Small intestine (tissue), 16 donors: ENCODE measurements around the gene LRP8. TPM values are rescaled to one million over a fixed set of nuclear protein-coding genes. Genes with fewer than 3 reads are reported as not detected.

Experiments
- DNase-seq, 2 donors: peaks; one replicate each; pipeline versions ENCODE4 v3.0.0 to v3.0.0-alpha.2; 2013
- FAIRE-seq: peaks from 2 replicates; lab custom pipeline; 2012; peaks lifted over from hg19 to GRCh38; lab: Jason Lieb, UNC
- H3K27ac ChIP-seq, 3 donors: one replicate each; pipeline ENCODE4 v1.5.1; 2013; ENCODE audit warnings: low read length in 2 of 3, mild to moderate bottlenecking in 2 of 3, control low read depth in 1 of 3, inconsistent platforms in 1 of 3, low read depth in 1 of 3, moderate library complexity in 1 of 3
- H3K27me3 ChIP-seq, 3 donors: one replicate each; pipeline ENCODE4 v1.6.1; 2013; ENCODE audit warnings: low read length in 3 of 3, inconsistent platforms in 1 of 3; ENCODE audit not compliant: control insufficient read depth in 3 of 3, insufficient read depth in 3 of 3
- H3K36me3 ChIP-seq, 3 donors: one replicate each; pipeline ENCODE4 v1.6.1; 2013; ENCODE audit warnings: low read length in 3 of 3, inconsistent platforms in 1 of 3, low read depth in 1 of 3, mild to moderate bottlenecking in 1 of 3, moderate library complexity in 1 of 3; ENCODE audit not compliant: control insufficient read depth in 3 of 3, insufficient read depth in 2 of 3
- H3K4me1 ChIP-seq, 3 donors: one replicate each; pipeline ENCODE4 v1.6.1; 2013; ENCODE audit warnings: low read length in 2 of 3, inconsistent platforms in 1 of 3, low read depth in 1 of 3, mild to moderate bottlenecking in 1 of 3, moderate library complexity in 1 of 3; ENCODE audit not compliant: control insufficient read depth in 3 of 3, insufficient read depth in 2 of 3
- H3K4me3 ChIP-seq, 3 donors: one replicate each; pipeline ENCODE4 v1.5.1; 2013; ENCODE audit warnings: low read length in 3 of 3, control low read depth in 1 of 3, inconsistent platforms in 1 of 3, low read depth in 1 of 3, mild to moderate bottlenecking in 1 of 3, moderate library complexity in 1 of 3
- H3K9me3 ChIP-seq, 2 donors: one replicate each; pipeline ENCODE4 v1.6.1; 2013; ENCODE audit warnings: low read depth in 1 of 2, low read length in 1 of 2; ENCODE audit not compliant: control insufficient read depth in 2 of 2, insufficient read depth in 1 of 2
- WGBS, 3 donors: extraction: QIAGEN DNeasy Blood & Tissue Kit; methylation state at CpG; one replicate each; pipeline ENCODE4 v1.1.7; 2013; 5-methylcytosine and 5-hydroxymethylcytosine counted together
- long read RNA-seq, 10 donors: transcript quantifications; one replicate each; lab custom pipeline, GENCODE V29; 2026
- polyA plus RNA-seq, 4 donors: library from polyadenylated mRNA; stranded (reverse) in 3 of 4; unstranded in 1 of 4; fragments of 200-250 nt in 3 of 4; fragments of 120-200 nt in 1 of 4; gene quantifications; one replicate each; pipeline versions ENCODE4 v1.2.1 to v1.2.3, GENCODE V29; 2013
- donor health status: healthy with polysubstance abuse.
- donor health status: control.
- donor health status: control.
- donor health status: Bipolar disorder and iron deficiency.
- donor health status: healthy.

LRP8 gene
- 1 to 10 TPM in 2 of 4 donors, under 1 TPM in 1, not detected in 1; 0.27 to 4.5 (median 2.1) TPM for polyA plus RNA-seq
- long read RNA-seq, donor 1, result 0 reads
- long read RNA-seq, donor 2, result 0 reads
- long read RNA-seq, donor 3, result 0 reads
- long read RNA-seq, donor 4, result 0 reads
- long read RNA-seq, donor 5, result 0 reads
- long read RNA-seq, donor 6, result 0 reads
- long read RNA-seq, donor 7, result 0 reads
- long read RNA-seq, donor 8, result 0 reads
- long read RNA-seq, donor 9, result 0 reads
- long read RNA-seq, donor 10, partial matches to known transcripts, result 0 of 1 reads
- long read RNA-seq, donor 10, other reads (novel, unspliced or antisense), result 0 of 1 reads

GRCh38 chr1:53328009-53328461 is at the start of gene LRP8:
LRP8 (minus strand) TSS chr1:53328070; CDS start chr1:53327912, 158 bp downstream.
- Histone ChIP-seq H3K9me3 (no peaks in the 10 kb centered on the region), H3K4me1 (peaks cover 0 to 15% (median 0%) of the 10 kb centered on the region in 3 donors), H3K4me3 (peak within 1 kb of the TSS; percentile 40 to 64 (median 52)), H3K27me3 (peaks cover 0 to 17% (median 0%) of the 10 kb centered on the region in 3 donors), H3K27ac (peak within 1 kb of the TSS in 2 of 3 donors; percentile 28 to 75), H3K36me3 (no peaks in the 10 kb centered on the region)
- 2 to 12% (median 6%) methylated on average over 14 to 47 of the region's 47 CpGs for WGBS, 3 donors
- DNase-seq (peak; percentile 54 to 83), FAIRE-seq (no peak)

- H3K4me1 ChIP-seq, result peaks cover 0 to 9% (median 0%) of the 10 kb centered on the region in 3 donors
- WGBS, 3 donors, result 75 to 88% (median 84%) methylated on average over 13 of the region's 13 CpGs
- no peak overlapping the region for H3K4me3 ChIP-seq
- H3K27ac ChIP-seq, result no peak overlapping the region
- peaks cover 0 to 2% (median 0%) of the 10 kb centered on the region in 3 donors for H3K27me3 ChIP-seq
- FAIRE-seq (no peak), DNase-seq (peak in 1 of 2 donors; percentile 20)
- H3K36me3 ChIP-seq, result no peaks in the 10 kb centered on the region
- no peaks in the 10 kb centered on the region for H3K9me3 ChIP-seq
Observed at GRCh38 chr1:53377438-53377841, 49.6 kb upstream of the LRP8 start.

GRCh38 chr1:53376742-53377437 is 49.0 kb upstream of the LRP8 start:
- Histone ChIP-seq H3K4me1 (peaks cover 0 to 9% (median 0%) of the 10 kb centered on the region in 3 donors), H3K27me3 (peaks cover 0 to 2% (median 0%) of the 10 kb centered on the region in 3 donors), H3K4me3 (no peak overlapping the region), H3K27ac (no peak overlapping the region), H3K9me3 (no peaks in the 10 kb centered on the region), H3K36me3 (no peaks in the 10 kb centered on the region)
- DNase-seq, result no peak
- WGBS, 3 donors, result 86 to 88% (median 86%) methylated on average over 14 of the region's 14 CpGs
- FAIRE-seq, result no peak

GRCh38 chr1:53376041-53376461 is 48.2 kb upstream of the LRP8 start:
- no peak for DNase-seq
- no peak overlapping the region for H3K27ac ChIP-seq
- H3K4me1 ChIP-seq, result peaks cover 0 to 9% (median 0%) of the 10 kb centered on the region in 3 donors
- no peak for FAIRE-seq
- 61% methylated on average over 13 to 14 of the region's 14 CpGs for WGBS, 3 donors
- no peak overlapping the region for H3K4me3 ChIP-seq
- H3K36me3 ChIP-seq, result no peaks in the 10 kb centered on the region
- H3K27me3 ChIP-seq, result peaks cover 0 to 2% (median 0%) of the 10 kb centered on the region in 3 donors
- H3K9me3 ChIP-seq, result no peaks in the 10 kb centered on the region

- peaks cover 0 to 9% (median 0%) of the 10 kb centered on the region in 3 donors for H3K4me1 ChIP-seq
Observed at GRCh38 chr1:53375440-53375839, 47.6 kb upstream of the LRP8 start.

GRCh38 chr1:53373246-53373645 is 45.4 kb upstream of the LRP8 start:
- no peak for DNase-seq
- WGBS, 3 donors, result 91 to 93% (median 92%) methylated on average over 11 of the region's 11 CpGs
- no peak for FAIRE-seq

More at GRCh38 chr1:53375440-53375839, 47.6 kb upstream of the LRP8 start:
- Histone ChIP-seq H3K9me3 (no peaks in the 10 kb centered on the region), H3K36me3 (no peaks in the 10 kb centered on the region), H3K4me3 (no peak overlapping the region), H3K27me3 (peaks cover 0 to 2% (median 0%) of the 10 kb centered on the region in 3 donors), H3K27ac (no peak overlapping the region)
- FAIRE-seq (no peak), DNase-seq (peak in 1 of 2 donors; percentile 62)
- WGBS, 3 donors, result 63 to 79% (median 70%) methylated on average over 13 of the region's 13 CpGs

GRCh38 chr1:53372501-53372951 is 44.7 kb upstream of the LRP8 start:
- 74 to 87% (median 85%) methylated on average over 5 to 6 of the region's 6 CpGs for WGBS, 3 donors
- Histone ChIP-seq H3K9me3 (no peaks in the 10 kb centered on the region), H3K4me1 (peaks cover 0 to 9% (median 0%) of the 10 kb centered on the region in 3 donors), H3K27ac (no peak overlapping the region), H3K36me3 (no peaks in the 10 kb centered on the region), H3K4me3 (no peak overlapping the region), H3K27me3 (no peaks in the 10 kb centered on the region)
- FAIRE-seq (no peak), DNase-seq (no peak)

More at GRCh38 chr1:53373246-53373645, 45.4 kb upstream of the LRP8 start:
- Histone ChIP-seq H3K4me3 (no peak overlapping the region), H3K27me3 (no peaks in the 10 kb centered on the region), H3K9me3 (no peaks in the 10 kb centered on the region), H3K36me3 (no peaks in the 10 kb centered on the region), H3K4me1 (peaks cover 0 to 9% (median 0%) of the 10 kb centered on the region in 3 donors), H3K27ac (no peak overlapping the region)

- FAIRE-seq (no peak), DNase-seq (no peak)
- H3K4me1 ChIP-seq, result peaks cover 0 to 9% (median 0%) of the 10 kb centered on the region in 3 donors
- H3K4me3 ChIP-seq, result no peak overlapping the region
- no peaks in the 10 kb centered on the region for H3K9me3 ChIP-seq
- WGBS, 3 donors, result 83 to 89% (median 89%) methylated on average over 5 of the region's 5 CpGs
- no peaks in the 10 kb centered on the region for H3K27me3 ChIP-seq
- no peak overlapping the region for H3K27ac ChIP-seq
- H3K36me3 ChIP-seq, result no peaks in the 10 kb centered on the region
Observed at GRCh38 chr1:53371851-53372250, 44.0 kb upstream of the LRP8 start.
